Daoy (cell line): ENCODE data around the gene DHRS3. TPM values are rescaled to one million over a fixed set of nuclear protein-coding genes. Genes with fewer than 3 reads are reported as not detected.
"Not testable (repeated sequence)": the region's sequence is repeated elsewhere in the genome, so short reads cannot be mapped to it uniquely, and the experiment has no call there.

ENCODE experiments used
- DNase-seq: peaks from one replicate; pipeline ENCODE4 v3.0.0-alpha.2; 2015; ENCODE audit warnings: low read depth
- total RNA-seq: library from RNA; depleted of rRNA; stranded (reverse); fragments of >200 nt; shearing (Covaris generic); gene quantifications from 2 replicates; pipeline ENCODE4 v1.2.3, GENCODE V29; 2014; rRNA removed

Gene DHRS3, protein sequence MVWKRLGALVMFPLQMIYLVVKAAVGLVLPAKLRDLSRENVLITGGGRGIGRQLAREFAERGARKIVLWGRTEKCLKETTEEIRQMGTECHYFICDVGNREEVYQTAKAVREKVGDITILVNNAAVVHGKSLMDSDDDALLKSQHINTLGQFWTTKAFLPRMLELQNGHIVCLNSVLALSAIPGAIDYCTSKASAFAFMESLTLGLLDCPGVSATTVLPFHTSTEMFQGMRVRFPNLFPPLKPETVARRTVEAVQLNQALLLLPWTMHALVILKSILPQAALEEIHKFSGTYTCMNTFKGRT
- 45.8 and 49.4 TPM in 2 replicates for total RNA-seq

GRCh38 chr1:12617901-12618660 is at the start of gene DHRS3:
Gene DHRS3, minus strand, starts transcription at chr1:12618210. Its CDS starts 862 bp downstream, at chr1:12617348.
- peak; percentile 92 for DNase-seq

GRCh38 chr1:12666141-12666735 is 48.2 kb upstream of the DHRS3 start:
- no peak for DNase-seq

DNA sequence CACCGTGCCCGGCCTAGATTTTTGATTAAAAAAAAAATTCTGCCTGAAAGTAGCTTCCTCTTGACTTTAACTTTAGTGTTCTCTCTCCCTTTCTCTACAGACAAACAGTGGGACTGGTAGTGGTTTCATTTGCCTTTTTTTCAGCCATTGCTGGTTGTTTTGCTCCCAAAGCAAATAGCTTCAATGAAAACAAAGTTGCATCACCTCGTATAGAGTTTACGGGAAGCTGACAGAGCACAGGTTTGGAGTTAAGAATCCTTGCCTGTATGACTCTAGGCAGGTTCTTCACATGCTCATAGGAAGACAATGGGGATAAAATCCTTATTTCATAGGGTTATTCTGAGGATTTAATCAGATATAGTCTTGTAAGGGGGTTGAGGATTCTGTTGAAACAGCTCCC is 47.5 kb upstream of the DHRS3 start:
- no peak for DNase-seq

DNA sequence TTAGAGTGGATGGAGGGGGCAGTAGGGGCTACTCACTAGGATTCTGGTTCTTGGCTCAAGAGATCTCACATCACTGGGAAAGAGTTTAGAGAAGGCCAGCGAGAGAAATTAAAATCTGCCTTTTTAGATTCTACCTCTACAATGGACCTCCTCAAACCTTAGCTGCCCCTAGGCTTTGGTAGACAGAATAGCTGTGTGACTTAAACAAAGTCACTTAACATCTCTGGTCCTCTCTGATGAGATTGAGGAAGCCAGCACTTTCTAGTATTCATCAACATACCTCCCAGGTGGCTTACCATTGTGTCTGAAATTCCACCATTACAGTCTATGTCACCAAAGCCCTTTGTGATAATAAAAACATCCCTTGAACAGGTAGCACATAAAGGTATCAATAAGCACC is 44.5 kb upstream of the DHRS3 start:
- no peak for DNase-seq

DNA sequence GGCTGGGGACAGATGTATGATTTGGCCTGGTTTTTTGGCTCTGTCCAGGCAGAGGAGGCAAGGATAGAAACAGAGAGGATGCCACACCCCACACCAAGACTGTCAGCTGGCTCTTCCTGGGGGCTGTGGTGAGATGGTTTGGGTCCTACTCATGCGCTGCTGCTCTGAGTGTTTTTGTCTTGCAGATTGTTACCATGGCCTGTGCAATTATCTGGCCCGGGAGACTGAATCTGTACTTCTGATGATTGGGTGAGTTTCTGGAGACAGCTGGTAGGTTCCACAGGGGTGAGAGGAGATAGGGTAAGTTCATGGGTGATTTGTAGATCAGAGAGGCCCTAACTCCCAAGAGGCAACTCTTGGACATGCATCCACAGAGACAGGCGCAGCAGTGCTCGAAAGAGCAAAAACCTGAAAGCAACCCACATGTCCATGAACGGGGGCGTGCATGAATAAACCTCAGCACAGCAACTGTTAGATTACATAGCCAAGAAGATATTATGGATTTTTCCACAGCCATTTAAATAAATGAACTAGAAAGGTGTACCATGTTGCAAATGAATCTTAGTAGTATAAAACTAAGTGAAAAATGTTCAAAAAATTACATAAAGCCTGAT is 43.7 kb upstream of the DHRS3 start:
- no peak for DNase-seq

GRCh38 chr1:12658531-12659453 is 40.8 kb upstream of the DHRS3 start:
- DNase-seq, result peak; percentile 82

DNA sequence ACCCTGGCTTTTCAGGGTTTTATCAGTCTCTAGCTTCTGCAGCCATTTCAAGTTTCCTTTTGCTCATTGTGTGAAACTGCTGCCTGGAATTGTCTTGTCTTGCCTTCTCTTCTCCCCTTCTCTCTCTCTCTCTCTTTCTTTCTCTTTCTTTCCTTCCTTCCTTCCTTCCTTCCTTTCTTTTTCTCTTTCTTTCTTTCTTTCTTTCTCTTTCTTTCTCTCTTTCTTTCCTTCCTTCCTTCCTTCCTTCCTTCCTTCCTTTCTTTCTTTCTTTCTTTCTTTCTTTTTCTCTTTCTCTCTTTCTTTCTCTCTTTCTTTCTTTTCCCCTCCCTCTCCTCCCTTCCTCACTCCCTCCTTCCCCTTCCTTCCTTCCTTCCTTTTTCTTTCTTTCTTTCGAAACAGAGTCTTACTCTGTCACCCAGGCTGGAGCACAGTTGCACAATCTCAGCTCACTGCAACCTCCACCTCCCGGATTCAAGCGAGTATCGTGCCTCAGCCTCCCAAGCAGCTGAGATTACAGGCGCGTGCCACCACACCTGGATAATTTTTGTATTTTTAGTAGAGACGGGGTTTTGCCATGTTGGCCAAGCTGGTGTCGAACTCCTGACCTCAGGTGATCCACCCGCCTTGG is 40.0 kb upstream of the DHRS3 start:
- DNase-seq, result not testable (repeated sequence)

DNA sequence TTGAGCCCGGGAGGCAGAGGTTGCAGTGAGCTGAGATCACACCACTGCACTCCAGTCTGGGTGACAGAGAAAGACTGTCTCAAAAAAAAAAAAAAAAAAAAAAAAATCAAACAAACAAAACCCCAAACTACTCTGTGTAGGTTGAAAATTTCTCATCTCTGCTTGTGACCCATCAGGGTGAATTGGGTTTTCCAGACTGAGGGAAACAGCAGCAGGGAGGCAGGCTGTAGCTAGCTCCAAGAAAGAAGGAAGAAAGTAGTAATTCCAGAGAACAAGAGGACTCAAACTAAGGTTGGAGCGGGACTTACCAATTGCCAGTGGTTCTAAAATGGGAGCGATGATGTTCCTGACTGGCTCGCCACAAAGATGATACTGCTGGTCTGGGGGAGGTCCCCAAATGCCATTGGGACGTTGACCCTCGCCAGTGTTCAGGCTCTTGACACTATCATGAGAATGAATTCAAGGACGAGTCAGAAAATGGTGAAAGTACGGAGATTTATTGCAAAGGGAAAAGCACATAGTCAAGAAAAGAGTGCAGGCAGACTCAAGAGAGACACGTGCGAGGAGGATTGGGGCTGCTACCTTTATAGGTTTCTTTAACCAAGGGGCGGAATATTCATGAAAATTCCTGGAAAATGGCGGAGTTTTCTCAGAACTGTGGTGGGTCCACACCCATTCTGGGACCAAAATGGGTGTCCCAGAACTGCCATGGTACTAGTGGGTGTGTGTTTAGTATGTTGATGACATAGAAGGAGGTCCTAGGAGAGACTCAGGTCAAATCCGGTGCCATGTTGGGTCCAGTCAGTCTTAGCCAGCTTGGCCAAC is 39.3 kb upstream of the DHRS3 start:
- no peak for DNase-seq

GRCh38 chr1:12656575-12656974 is 38.6 kb upstream of the DHRS3 start:
- DNase-seq, result no peak

DNA sequence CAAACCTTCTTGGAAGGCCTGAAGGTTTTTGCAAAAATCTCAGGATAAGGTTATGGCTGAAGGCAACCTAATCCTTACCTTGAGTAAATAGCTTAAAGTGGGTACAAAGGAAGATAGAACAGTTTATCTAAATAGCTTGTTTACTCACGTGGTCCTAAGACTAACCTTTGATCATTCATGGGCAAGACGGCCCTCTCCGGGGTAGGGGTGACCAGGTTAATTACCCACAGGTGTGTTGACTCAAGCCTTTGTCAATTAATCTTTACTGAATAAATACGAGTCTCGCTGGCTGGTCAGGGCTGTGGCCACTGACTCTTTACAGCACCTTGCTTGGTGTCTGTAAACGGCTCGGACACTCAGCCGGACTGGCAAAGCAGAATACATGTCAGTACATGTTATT is 36.6 kb upstream of the DHRS3 start:
- DNase-seq, result no peak

DNA sequence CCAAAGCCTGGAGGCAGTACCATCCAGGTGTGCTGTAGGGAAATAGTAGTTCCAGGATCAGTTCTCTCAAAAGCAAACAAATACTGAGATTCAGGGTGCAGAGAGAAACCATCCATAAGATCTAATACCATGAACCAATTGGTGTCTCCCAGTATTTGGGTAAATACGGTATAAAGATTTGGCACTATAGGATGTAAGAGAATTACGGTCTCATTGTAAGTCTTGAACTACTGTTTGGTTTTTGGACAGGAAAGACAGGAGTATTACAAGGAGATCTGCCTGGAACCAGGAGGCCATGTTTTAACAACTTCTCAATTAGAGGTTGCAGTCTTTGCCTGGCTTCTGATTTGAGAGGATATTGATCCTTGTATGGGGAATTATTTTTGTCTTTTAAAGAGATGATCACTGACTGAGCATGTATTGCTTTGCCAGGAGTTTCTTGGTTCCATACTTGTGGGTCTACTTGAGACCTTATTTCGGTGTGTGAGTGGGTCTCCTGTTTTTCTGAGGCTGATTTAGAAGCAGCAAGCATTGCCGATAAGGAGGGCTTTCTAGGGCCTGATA is 36.1 kb upstream of the DHRS3 start:
- no peak for DNase-seq

DNA sequence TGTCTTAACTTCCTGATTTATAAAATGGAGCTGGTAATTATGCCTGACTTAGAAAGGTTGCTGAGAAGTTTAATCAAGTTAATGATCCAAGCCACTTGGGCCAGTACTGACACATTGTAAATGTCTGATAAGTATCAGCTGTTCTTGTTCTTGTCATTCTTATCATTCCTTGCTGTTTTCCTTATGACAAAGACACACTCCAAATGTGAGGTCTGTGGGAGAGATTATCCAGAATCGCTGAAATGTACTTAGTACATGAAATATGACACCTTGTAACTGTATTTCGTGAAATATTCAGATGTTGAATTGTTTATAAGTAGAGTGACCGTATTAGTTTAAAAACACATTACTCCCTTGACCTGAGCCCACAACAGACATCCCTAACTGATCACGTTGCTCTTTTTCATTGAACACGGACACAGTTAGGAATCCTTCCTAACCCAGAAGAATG is 32.0 kb upstream of the DHRS3 start:
- DNase-seq, result no peak

DNA sequence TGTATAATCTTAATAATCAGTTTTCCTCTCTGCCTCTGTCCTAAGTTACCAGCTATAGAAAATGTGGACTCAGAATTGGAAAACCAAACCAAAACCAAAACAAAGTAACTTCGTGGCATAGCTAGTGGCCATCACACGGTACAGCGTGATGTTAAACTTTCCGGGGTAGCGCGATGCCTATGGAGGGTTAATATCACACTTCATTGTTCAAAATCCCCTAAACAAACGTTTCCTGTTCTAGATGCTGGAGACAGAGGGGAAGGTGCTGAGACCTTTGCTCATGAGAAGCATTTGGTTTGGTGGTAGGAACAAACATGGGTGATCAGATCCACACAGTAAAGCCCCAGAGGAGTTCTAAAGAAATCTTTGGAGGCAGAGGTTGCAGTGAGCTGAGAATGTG is 30.7 kb upstream of the DHRS3 start:
- DNase-seq, result no peak

DNA sequence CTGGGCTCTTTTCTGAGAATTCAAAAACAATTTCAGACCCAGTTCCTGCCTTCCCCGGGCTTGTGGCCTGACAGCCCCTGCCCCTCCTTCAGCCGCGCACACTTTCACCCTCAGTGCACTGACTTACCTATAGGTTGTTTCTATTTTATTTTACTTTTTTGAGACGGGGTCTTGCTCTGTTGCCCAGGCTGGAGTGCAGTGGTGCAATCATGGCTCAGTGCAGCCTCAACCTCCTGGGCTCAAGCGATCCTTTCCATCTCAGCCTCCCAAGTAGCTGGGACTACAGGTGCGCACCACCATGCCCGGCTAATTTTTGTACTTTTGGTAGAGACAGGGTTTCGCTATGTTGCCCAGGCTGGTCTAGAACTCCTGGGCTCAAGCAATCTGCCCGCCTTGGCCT is 27.4 kb upstream of the DHRS3 start:
- DNase-seq, result not testable (repeated sequence)

DNA sequence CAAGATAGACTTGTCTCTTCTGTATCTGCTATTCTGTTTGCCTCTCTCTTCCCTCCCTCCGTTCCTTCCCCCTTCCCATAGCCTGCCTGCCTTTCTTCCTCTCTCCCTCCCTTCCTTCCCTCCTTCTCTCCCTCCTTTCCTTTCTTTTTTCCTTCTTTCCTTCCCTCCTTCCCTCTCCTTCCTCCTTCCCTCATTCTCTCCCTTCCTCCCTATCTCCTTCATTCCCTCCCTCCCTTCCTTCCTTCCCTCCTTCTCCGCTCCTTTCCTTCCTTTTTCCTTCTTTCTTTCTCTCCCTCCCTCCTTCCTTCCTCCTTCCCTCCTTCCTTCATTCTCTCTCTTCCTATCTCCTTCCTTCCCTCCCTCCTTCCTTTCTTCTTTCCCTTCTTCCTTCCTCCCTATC is 26.8 kb upstream of the DHRS3 start:
- no peak for DNase-seq

- DNase-seq, result no peak
Measured at GRCh38 chr1:12644237-12644636, 26.2 kb upstream of the DHRS3 start.

DNA sequence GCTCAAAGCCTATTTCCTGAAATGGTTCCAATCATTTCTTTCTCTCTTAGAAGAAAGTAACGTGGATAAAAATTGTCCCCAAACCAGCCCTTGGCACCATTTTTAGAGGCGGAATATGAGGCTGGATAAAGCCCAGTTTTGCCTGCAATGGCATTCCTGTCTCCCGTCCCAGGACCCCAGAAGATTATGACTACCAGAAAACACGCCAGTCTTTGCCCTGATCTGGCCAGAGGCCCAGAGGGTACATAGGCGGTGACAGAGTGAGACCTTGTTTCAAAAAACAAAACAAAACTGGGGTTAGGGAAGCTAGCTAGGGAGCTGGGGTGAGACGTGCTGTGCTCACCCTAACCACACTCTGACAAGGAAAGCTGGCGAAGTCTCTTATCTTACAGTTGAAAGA is 25.8 kb upstream of the DHRS3 start, which contains the start of gene AADACL4:
Gene AADACL4, plus strand, starts transcription at position 301 of the 400 bp plus-strand sequence. CDS start 462 bp downstream, outside the sequence.
- no peak for DNase-seq

GRCh38 chr1:12643079-12643478 is 25.1 kb upstream of the DHRS3 start:
- no peak for DNase-seq

- no peak for DNase-seq
Measured at GRCh38 chr1:12640958-12641272, 22.9 kb upstream of the DHRS3 start.
